Measurements from ENCODE around the gene HSP90AB1. TPM values are rescaled to one million over a fixed set of nuclear protein-coding genes. Genes with fewer than 3 reads are reported as not detected.

Gene HSP90AB1
- polyA plus RNA-seq, 1 donor from 2014 or later: 522 TPM

- Histone ChIP-seq H3K27ac (ENCODE audit: low read length) (peak overlapping the region; percentile 75), H4K20me1 (ENCODE audit: insufficient read depth) (no peaks in the 10 kb centered on the region), H3K9me3 (ENCODE audit: low read length) (no peaks in the 10 kb centered on the region), H3K79me2 (replicated peaks; ENCODE audit: insufficient read depth, low read length) (peaks cover 3% of the 10 kb centered on the region), H3K36me3 (ENCODE audit: insufficient read depth, low read length) (no peaks in the 10 kb centered on the region), H3K4me3 (ENCODE audit: low read length) (peak overlapping the region; percentile 57), H2AFZ (ENCODE audit: low read depth, low read length) (no peak overlapping the region), H3K4me2 (ENCODE audit: low read length) (peak overlapping the region; percentile 65), H3K9ac (ENCODE audit: low read length) (peak overlapping the region; percentile 62), H3F3A (ENCODE audit: insufficient read depth, low read length, poor library complexity, severe bottlenecking) (no peaks in the 10 kb centered on the region), H3K27me3 (ENCODE audit: insufficient read depth, low read depth, low read length) (no peaks in the 10 kb centered on the region), H3K9me2 (ENCODE audit: insufficient read depth, low read length) (no peaks in the 10 kb centered on the region)
- no peak for TF ChIP-seq EP300 (conservative IDR thresholded peaks at IDR 0.05; ENCODE audit: poor library complexity, severe bottlenecking)
- TF ChIP-seq, protein P1, sequence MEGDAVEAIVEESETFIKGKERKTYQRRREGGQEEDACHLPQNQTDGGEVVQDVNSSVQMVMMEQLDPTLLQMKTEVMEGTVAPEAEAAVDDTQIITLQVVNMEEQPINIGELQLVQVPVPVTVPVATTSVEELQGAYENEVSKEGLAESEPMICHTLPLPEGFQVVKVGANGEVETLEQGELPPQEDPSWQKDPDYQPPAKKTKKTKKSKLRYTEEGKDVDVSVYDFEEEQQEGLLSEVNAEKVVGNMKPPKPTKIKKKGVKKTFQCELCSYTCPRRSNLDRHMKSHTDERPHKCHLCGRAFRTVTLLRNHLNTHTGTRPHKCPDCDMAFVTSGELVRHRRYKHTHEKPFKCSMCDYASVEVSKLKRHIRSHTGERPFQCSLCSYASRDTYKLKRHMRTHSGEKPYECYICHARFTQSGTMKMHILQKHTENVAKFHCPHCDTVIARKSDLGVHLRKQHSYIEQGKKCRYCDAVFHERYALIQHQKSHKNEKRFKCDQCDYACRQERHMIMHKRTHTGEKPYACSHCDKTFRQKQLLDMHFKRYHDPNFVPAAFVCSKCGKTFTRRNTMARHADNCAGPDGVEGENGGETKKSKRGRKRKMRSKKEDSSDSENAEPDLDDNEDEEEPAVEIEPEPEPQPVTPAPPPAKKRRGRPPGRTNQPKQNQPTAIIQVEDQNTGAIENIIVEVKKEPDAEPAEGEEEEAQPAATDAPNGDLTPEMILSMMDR (IDR thresholded peaks at IDR 0.05; ENCODE audit: poor library complexity, severe bottlenecking): no peak
- TF ChIP-seq POLR2AphosphoS5 (IDR thresholded peaks at IDR 0.05): no peak
- no peak for TF ChIP-seq SMC3 (conservative IDR thresholded peaks at IDR 0.05; ENCODE audit: poor library complexity)
Observed at GRCh38 chr6:44225579-44226325, 21.1 kb upstream of the HSP90AB1 start.

DNA sequence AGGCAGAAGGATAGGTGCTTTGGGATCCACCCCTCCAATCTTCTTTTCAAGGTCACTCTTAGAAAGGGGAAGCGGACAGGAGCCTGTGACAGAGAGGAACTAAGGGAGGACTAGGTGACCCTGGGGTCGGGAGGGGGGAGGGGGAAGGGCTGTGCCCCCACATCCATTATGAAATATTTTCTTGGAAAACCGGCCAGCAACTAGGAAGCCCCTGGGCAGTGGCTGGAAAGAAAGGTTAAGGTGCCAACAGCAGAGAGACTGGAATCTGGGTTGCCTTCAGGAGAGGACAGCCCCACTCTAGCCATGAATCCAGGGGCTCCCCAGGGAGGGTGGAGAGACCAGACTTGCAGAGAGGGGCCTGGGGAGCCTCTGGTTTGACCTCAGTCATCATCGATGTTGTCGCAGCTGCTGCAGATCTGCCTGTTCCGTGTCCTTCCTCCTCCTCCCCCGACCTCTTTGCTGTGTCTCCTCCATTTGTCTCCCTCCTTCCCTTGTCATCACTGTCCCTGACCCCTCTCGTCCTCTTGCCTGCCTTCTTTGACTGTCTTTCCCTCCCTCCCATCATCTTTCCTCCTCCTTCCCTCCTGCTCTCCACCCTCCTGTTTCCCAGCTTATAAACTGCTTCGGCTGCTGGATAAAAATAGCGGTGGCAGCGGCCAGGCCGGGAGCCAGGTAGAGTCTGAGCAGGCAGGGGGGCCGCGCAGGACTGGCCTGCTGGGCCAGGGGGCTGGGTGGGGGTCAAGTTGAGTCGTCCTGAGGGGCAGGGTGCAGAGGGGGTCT is 20.3 kb upstream of the HSP90AB1 start:
- Histone ChIP-seq H3K4me3 (ENCODE audit: low read length) (peak overlapping the region; percentile 57), H4K20me1 (ENCODE audit: insufficient read depth) (no peaks in the 10 kb centered on the region), H3K27me3 (ENCODE audit: insufficient read depth, low read depth, low read length) (no peaks in the 10 kb centered on the region), H3K4me2 (ENCODE audit: low read length) (peak overlapping the region; percentile 65), H3K79me2 (replicated peaks; ENCODE audit: insufficient read depth, low read length) (peaks cover 3% of the 10 kb centered on the region), H3K9ac (ENCODE audit: low read length) (peak overlapping the region; percentile 62), H2AFZ (ENCODE audit: low read depth, low read length) (peak overlapping the region; percentile 78), H3K36me3 (ENCODE audit: insufficient read depth, low read length) (no peaks in the 10 kb centered on the region), H3K9me3 (ENCODE audit: low read length) (no peaks in the 10 kb centered on the region), H3F3A (ENCODE audit: insufficient read depth, low read length, poor library complexity, severe bottlenecking) (no peaks in the 10 kb centered on the region), H3K27ac (ENCODE audit: low read length) (peak overlapping the region; percentile 75), H3K9me2 (ENCODE audit: insufficient read depth, low read length) (no peaks in the 10 kb centered on the region)
- TF ChIP-seq MXI1 (conservative IDR thresholded peaks at IDR 0.05; ENCODE audit: poor library complexity, severe bottlenecking) (no peak), SMC3 (conservative IDR thresholded peaks at IDR 0.05; ENCODE audit: poor library complexity) (no peak), POLR2AphosphoS5 (IDR thresholded peaks at IDR 0.05) (no peak), EP300 (conservative IDR thresholded peaks at IDR 0.05; ENCODE audit: poor library complexity, severe bottlenecking) (no peak)
- TF ChIP-seq, protein P2, sequence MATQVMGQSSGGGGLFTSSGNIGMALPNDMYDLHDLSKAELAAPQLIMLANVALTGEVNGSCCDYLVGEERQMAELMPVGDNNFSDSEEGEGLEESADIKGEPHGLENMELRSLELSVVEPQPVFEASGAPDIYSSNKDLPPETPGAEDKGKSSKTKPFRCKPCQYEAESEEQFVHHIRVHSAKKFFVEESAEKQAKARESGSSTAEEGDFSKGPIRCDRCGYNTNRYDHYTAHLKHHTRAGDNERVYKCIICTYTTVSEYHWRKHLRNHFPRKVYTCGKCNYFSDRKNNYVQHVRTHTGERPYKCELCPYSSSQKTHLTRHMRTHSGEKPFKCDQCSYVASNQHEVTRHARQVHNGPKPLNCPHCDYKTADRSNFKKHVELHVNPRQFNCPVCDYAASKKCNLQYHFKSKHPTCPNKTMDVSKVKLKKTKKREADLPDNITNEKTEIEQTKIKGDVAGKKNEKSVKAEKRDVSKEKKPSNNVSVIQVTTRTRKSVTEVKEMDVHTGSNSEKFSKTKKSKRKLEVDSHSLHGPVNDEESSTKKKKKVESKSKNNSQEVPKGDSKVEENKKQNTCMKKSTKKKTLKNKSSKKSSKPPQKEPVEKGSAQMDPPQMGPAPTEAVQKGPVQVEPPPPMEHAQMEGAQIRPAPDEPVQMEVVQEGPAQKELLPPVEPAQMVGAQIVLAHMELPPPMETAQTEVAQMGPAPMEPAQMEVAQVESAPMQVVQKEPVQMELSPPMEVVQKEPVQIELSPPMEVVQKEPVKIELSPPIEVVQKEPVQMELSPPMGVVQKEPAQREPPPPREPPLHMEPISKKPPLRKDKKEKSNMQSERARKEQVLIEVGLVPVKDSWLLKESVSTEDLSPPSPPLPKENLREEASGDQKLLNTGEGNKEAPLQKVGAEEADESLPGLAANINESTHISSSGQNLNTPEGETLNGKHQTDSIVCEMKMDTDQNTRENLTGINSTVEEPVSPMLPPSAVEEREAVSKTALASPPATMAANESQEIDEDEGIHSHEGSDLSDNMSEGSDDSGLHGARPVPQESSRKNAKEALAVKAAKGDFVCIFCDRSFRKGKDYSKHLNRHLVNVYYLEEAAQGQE (IDR thresholded peaks at IDR 0.05; ENCODE audit: borderline replicate concordance): peak; percentile 78
- TF ChIP-seq, protein P1 (IDR thresholded peaks at IDR 0.05; ENCODE audit: poor library complexity, severe bottlenecking): no peak

All from neural cell (in vitro differentiated cells).